OCI-LY3 (cell line): ENCODE results near the gene PDYN.

Experiments
- CTCF ChIP-seq: fragments of 200-600, 300-600 bp; sonication (generic); IDR thresholded peaks from 2 replicates; pipeline ENCODE4 v1.5.1; 2014; ENCODE audit warnings: antibody characterized with exemption, low read length, low read depth
- EZH2phosphoT487 ChIP-seq: fragments of 200-600 bp; shearing (Covaris generic); IDR thresholded peaks from 2 replicates; pipeline ENCODE4 v1.6.1; 2018; ENCODE audit warnings: antibody characterized with exemption, mixed run types, low read depth

GRCh38 chr20:1982686-1983085, 11.2 kb downstream of the PDYN start:
- TF ChIP-seq CTCF (no peak), EZH2phosphoT487 (no peak)
